Neural progenitor cell (in vitro differentiated cells): ENCODE results near the gene WNK1. TPM values are rescaled to one million over a fixed set of nuclear protein-coding genes. Genes with fewer than 3 reads are reported as not detected.

Experiments used
- DNase-seq: peaks from one replicate; pipeline ENCODE4 v3.0.0-alpha.2; 2016; ENCODE audit warnings: low spot score
- H2AFZ ChIP-seq: fragments of 200-600 bp; sonication (generic); replicated peaks from 2 replicates; pipeline ENCODE4 v1.6.1; 2016; ENCODE audit warnings: antibody characterized with exemption
- H3F3A ChIP-seq: fragments of 200-600 bp; sonication (generic); 2 replicates; pipeline ENCODE4 v1.6.1; 2016; ENCODE audit warnings: antibody characterized with exemption, low read depth
- H3K27ac ChIP-seq: fragments of 200-600 bp; sonication (generic); 2 replicates; pipeline ENCODE4 v1.5.1; 2016; ENCODE audit warnings: mild to moderate bottlenecking
- H3K27me3 ChIP-seq: fragments of 200-600 bp; sonication (generic); 2 replicates; pipeline ENCODE4 v1.6.1; 2016; ENCODE audit warnings: mild to moderate bottlenecking, moderate library complexity
- H3K36me3 ChIP-seq: fragments of 200-600 bp; sonication (generic); 2 replicates; pipeline ENCODE4 v1.5.1; 2016
- H3K4me1 ChIP-seq: fragments of 200-600 bp; sonication (generic); 2 replicates; pipeline ENCODE4 v1.6.1; 2016; ENCODE audit warnings: mixed run types
- H3K4me2 ChIP-seq: fragments of 200-600 bp; sonication (generic); 2 replicates; pipeline ENCODE4 v1.6.1; 2016
- H3K4me3 ChIP-seq: fragments of 200-600 bp; sonication (generic); 2 replicates; pipeline ENCODE4 v1.5.1; 2016
- H3K79me2 ChIP-seq: fragments of 200-600 bp; sonication (generic); 2 replicates; pipeline ENCODE4 v1.6.1; 2016; ENCODE audit warnings: low read depth
- H3K9ac ChIP-seq: fragments of 200-600 bp; sonication (generic); 2 replicates; pipeline ENCODE4 v1.6.1; 2016
- H3K9me3 ChIP-seq: fragments of 200-600 bp; sonication (generic); 2 replicates; pipeline ENCODE4 v1.5.1; 2016; ENCODE audit warnings: low read depth
- H4K20me1 ChIP-seq: fragments of 200-600 bp; sonication (generic); 2 replicates; pipeline ENCODE4 v1.6.1; 2016; ENCODE audit warnings: low read depth
- H3K27ac Mint-ChIP-seq: 3 replicates; pipeline ENCODE4 v1.8.0; 2021; ENCODE audit warnings: mixed read lengths
- H3K27me3 Mint-ChIP-seq: 2 replicates; pipeline ENCODE4 v1.8.0; 2022; ENCODE audit warnings: low read depth, mild to moderate bottlenecking, inconsistent platforms, moderate library complexity, mixed read lengths; ENCODE audit not compliant: insufficient read depth
- H3K36me3 Mint-ChIP-seq: 3 replicates; pipeline ENCODE4 v1.8.0; 2021; ENCODE audit warnings: mixed read lengths
- H3K4me1 Mint-ChIP-seq: 3 replicates; pipeline ENCODE4 v1.8.0; 2021; ENCODE audit warnings: mixed read lengths
- H3K4me3 Mint-ChIP-seq: 3 replicates; pipeline ENCODE4 v1.8.0; 2021; ENCODE audit warnings: mild to moderate bottlenecking, moderate library complexity, mixed read lengths
- H3K9me3 Mint-ChIP-seq: 3 replicates; pipeline ENCODE4 v1.8.0; 2020; ENCODE audit warnings: mixed read lengths
- CTCF ChIP-seq: fragments of 200-600 bp; sonication (generic); IDR thresholded peaks from 2 replicates; pipeline ENCODE4 v1.5.1; 2017; ENCODE audit warnings: antibody characterized with exemption, mild to moderate bottlenecking
- EZH2 ChIP-seq: fragments of 200-600 bp; sonication (generic); IDR thresholded peaks from 2 replicates; pipeline ENCODE4 v1.6.1; 2017; ENCODE audit warnings: antibody characterized with exemption, mild to moderate bottlenecking, moderate library complexity
- EZH2phosphoT487 ChIP-seq: fragments of 200-600 bp; sonication (generic); IDR thresholded peaks from 2 replicates; pipeline ENCODE4 v1.6.1; 2017; ENCODE audit warnings: antibody characterized with exemption
- total RNA-seq: library from RNA; depleted of rRNA; stranded (reverse); fragments of >200 nt; gene quantifications from 2 replicates; pipeline ENCODE4 v1.2.3, GENCODE V29; 2015; ENCODE audit warnings: low replicate concordance

The WNK1 gene
- total RNA-seq, 1 donor from 2014 or later = 73.1 TPM

GRCh38 chr12:884746-885414 is 132.5 kb downstream of the WNK1 start:
- Mint-ChIP-seq H3K27me3 (no peaks in the 10 kb centered on the region), H3K27ac (no peak overlapping the region), H3K36me3 (peaks cover 44% of the 10 kb centered on the region), H3K4me1 (no peaks in the 10 kb centered on the region), H3K4me3 (no peak overlapping the region), H3K9me3 (no peaks in the 10 kb centered on the region)
- Histone ChIP-seq H3K27ac (no peak overlapping the region), H3K4me2 (no peak overlapping the region), H3F3A (peaks cover 3% of the 10 kb centered on the region), H4K20me1 (no peaks in the 10 kb centered on the region), H3K4me3 (no peak overlapping the region), H3K9me3 (no peaks in the 10 kb centered on the region), H3K9ac (no peak overlapping the region), H2AFZ (no peak overlapping the region), H3K27me3 (no peaks in the 10 kb centered on the region), H3K36me3 (peaks cover 46% of the 10 kb centered on the region), H3K79me2 (no peaks in the 10 kb centered on the region), H3K4me1 (no peaks in the 10 kb centered on the region)
- TF ChIP-seq EZH2phosphoT487 (no peak), CTCF (no peak), EZH2 (no peak)
- no peak for DNase-seq

GRCh38 chr12:885701-886100 is 133.3 kb downstream of the WNK1 start:
- TF ChIP-seq EZH2phosphoT487 (no peak), CTCF (no peak), EZH2 (no peak)
- no peaks in the 10 kb centered on the region for H3K79me2 ChIP-seq
- Mint-ChIP-seq H3K9me3 (no peaks in the 10 kb centered on the region), H3K4me1 (no peaks in the 10 kb centered on the region), H3K27ac (no peak overlapping the region), H3K4me3 (no peak overlapping the region), H3K27me3 (no peaks in the 10 kb centered on the region), H3K36me3 (peaks cover 40% of the 10 kb centered on the region)
- DNase-seq = no peak
- no peaks in the 10 kb centered on the region for H3K27me3 ChIP-seq
- H3K36me3 ChIP-seq = peaks cover 51% of the 10 kb centered on the region
- no peaks in the 10 kb centered on the region for H3K9me3 ChIP-seq
- H3K4me1 ChIP-seq = no peaks in the 10 kb centered on the region
- H3K4me3 ChIP-seq = no peak overlapping the region
- H3K9ac ChIP-seq = no peak overlapping the region
- H4K20me1 ChIP-seq = no peaks in the 10 kb centered on the region
- H2AFZ ChIP-seq = no peak overlapping the region
- no peak overlapping the region for H3K27ac ChIP-seq
- no peak overlapping the region for H3K4me2 ChIP-seq
- H3F3A ChIP-seq = peaks cover 3% of the 10 kb centered on the region

GRCh38 chr12:886206-886605 is 133.8 kb downstream of the WNK1 start:
- Mint-ChIP-seq H3K9me3 (no peaks in the 10 kb centered on the region), H3K4me1 (no peaks in the 10 kb centered on the region), H3K4me3 (no peak overlapping the region), H3K36me3 (peaks cover 40% of the 10 kb centered on the region), H3K27ac (no peak overlapping the region), H3K27me3 (no peaks in the 10 kb centered on the region)
- Histone ChIP-seq H3K9me3 (no peaks in the 10 kb centered on the region), H3K4me2 (no peak overlapping the region), H3K27ac (no peak overlapping the region), H3K4me1 (no peaks in the 10 kb centered on the region), H3K4me3 (no peak overlapping the region), H3K27me3 (no peaks in the 10 kb centered on the region), H4K20me1 (no peaks in the 10 kb centered on the region), H2AFZ (no peak overlapping the region), H3K36me3 (peaks cover 54% of the 10 kb centered on the region), H3K79me2 (no peaks in the 10 kb centered on the region), H3F3A (peaks cover 3% of the 10 kb centered on the region), H3K9ac (no peak overlapping the region)
- TF ChIP-seq EZH2 = no peak
- no peak for TF ChIP-seq CTCF
- no peak for TF ChIP-seq EZH2phosphoT487
- no peak for DNase-seq
